T-cell (primary cell): ENCODE results near the gene LAMA3. TPM values are rescaled to one million over a fixed set of nuclear protein-coding genes. Genes with fewer than 3 reads are reported as not detected.

Source experiments
- ATAC-seq, 4 experiments: fragments of 200-7000 bp in 3 of 4; fragments of 150-1000 bp in 1 of 4; cut with Tn5 transposase; replicated peaks in 1 of 4; 1 replicate in 3 of 4; 2 replicates in 1 of 4; pipeline ENCODE4 v1.10.0; 2021; ENCODE audit warnings: moderate library complexity in 3 of 4, mild to moderate bottlenecking in 2 of 4, moderate number of reproducible peaks in 1 of 4
- CTCF ChIA-PET, 2 donors: fragments of 300-600 bp; sonication (Branson Sonifier 250); formaldehyde crosslinking; loops; one replicate each; lab custom pipeline; 2022; ENCODE audit warnings: antibody characterized with exemption in 2 of 2; lab: Charles Lee
- POLR2A ChIA-PET, 2 donors: fragments of 300-600 bp; sonication (Branson Sonifier 250); formaldehyde crosslinking; loops; one replicate each; lab custom pipeline; 2022; ENCODE audit warnings: antibody characterized with exemption in 2 of 2; lab: Charles Lee
- DNase-seq, 35 experiments: peaks; one replicate each; pipeline versions ENCODE4 v3.0.0 to v3.0.0-alpha.2; 2013 to 2023
- H3K27ac ChIP-seq: one replicate; pipeline ENCODE4 v1.5.1; 2013; ENCODE audit warnings: low read length
- H3K27me3 ChIP-seq, 2 experiments: replicated peaks in 1 of 2; 1 replicate in 1 of 2; 2 replicates in 1 of 2; pipeline versions ENCODE4 v1.6.1 to v1.7.0; 2013; ENCODE audit warnings: low read length in 1 of 2, mixed read lengths in 1 of 2; ENCODE audit not compliant: control insufficient read depth in 2 of 2, insufficient read depth in 2 of 2; ENCODE audit errors: extremely low read depth in 1 of 2
- H3K36me3 ChIP-seq, 2 donors: 1 replicate in 1 of 2; 2 replicates in 1 of 2; pipeline versions ENCODE4 v1.6.1 to v1.7.0; 2013; ENCODE audit warnings: low read length in 1 of 2; ENCODE audit not compliant: control insufficient read depth in 2 of 2, insufficient read depth in 1 of 2; ENCODE audit errors: extremely low read depth in 1 of 2
- H3K4me1 ChIP-seq, 2 experiments: 1 replicate in 1 of 2; 2 replicates in 1 of 2; pipeline versions ENCODE4 v1.6.1 to v1.7.0; 2013; ENCODE audit warnings: low read length in 2 of 2, mixed read lengths in 1 of 2; ENCODE audit not compliant: insufficient read depth in 2 of 2, control insufficient read depth in 1 of 2; ENCODE audit errors: extremely low read depth in 1 of 2
- H3K4me3 ChIP-seq, 2 donors: 1 replicate in 1 of 2; 2 replicates in 1 of 2; pipeline versions ENCODE4 v1.5.1 to v1.7.0; 2013; ENCODE audit warnings: mild to moderate bottlenecking in 2 of 2, low read length in 1 of 2, moderate library complexity in 1 of 2; ENCODE audit not compliant: control insufficient read depth in 1 of 2; ENCODE audit errors: extremely low read depth in 1 of 2
- H3K9me3 ChIP-seq: 2 replicates; pipeline ENCODE4 v1.7.0; 2013
- H3K27ac Mint-ChIP-seq, 2 donors: one replicate each; pipeline ENCODE4 v1.8.0; 2020 to 2021; ENCODE audit warnings: mild to moderate bottlenecking in 2 of 2, mixed read lengths in 2 of 2
- H3K27me3 Mint-ChIP-seq, 2 donors: one replicate each; pipeline ENCODE4 v1.8.0; 2021 to 2022; ENCODE audit warnings: mixed read lengths in 2 of 2
- H3K36me3 Mint-ChIP-seq: one replicate; pipeline ENCODE4 v1.8.0; 2021; ENCODE audit warnings: mixed read lengths
- H3K4me1 Mint-ChIP-seq, 3 donors: one replicate each; pipeline ENCODE4 v1.8.0; 2020 to 2022; ENCODE audit warnings: mixed read lengths in 3 of 3, mild to moderate bottlenecking in 1 of 3
- H3K4me3 Mint-ChIP-seq, 3 donors: one replicate each; pipeline ENCODE4 v1.8.0; 2020 to 2022; ENCODE audit warnings: mild to moderate bottlenecking in 3 of 3, mixed read lengths in 3 of 3, moderate library complexity in 3 of 3
- H3K9me3 Mint-ChIP-seq, 3 donors: one replicate each; pipeline ENCODE4 v1.8.0; 2020 to 2022; ENCODE audit warnings: mixed read lengths in 3 of 3
- WGBS: methylation state at CpG from one replicate; pipeline ENCODE4 v1.1.5; 2013; ENCODE audit warnings: missing lambda C conversion rate; ENCODE audit not compliant: insufficient coverage; 5-methylcytosine and 5-hydroxymethylcytosine counted together
- total RNA-seq, 35 experiments: library from RNA in 6 of 35; stranded (reverse) in 6 of 35; fragments of 120-200 nt in 1 of 35; gene quantifications; one replicate each; pipeline versions ENCODE4 v1.2.1 to v1.2.4 and lab custom pipeline; 2013 to 2026

The LAMA3 gene
- total RNA-seq, 5 donors from 2014 or later (not counting 1 experiment from before 2014, with no cell fraction given): 0.20 to 0.44 (median 0.26) TPM; not detected in 2

DNA sequence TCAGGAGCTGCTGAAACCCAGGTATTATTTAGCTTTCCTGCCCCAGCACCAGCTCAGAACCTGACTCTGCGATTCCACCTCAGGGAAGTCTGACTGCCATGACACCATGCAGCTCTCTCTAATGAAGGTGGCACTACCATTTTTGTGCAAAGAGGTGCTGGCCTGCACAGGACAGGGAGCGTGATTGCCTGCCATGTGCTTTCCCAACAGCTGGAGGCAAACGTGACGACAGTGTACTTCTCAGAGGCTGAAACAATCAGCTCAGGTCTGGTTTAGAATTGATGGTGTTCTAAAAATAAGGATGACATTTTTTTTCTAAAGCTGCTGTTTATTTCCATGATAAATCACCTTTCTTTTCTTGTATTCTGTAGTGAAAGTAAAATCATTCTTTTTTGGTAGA is 250.1 kb downstream of the LAMA3 start:
- Histone ChIP-seq H3K4me3 (no peak overlapping the region), H3K27me3 (no peaks in the 10 kb centered on the region), H3K4me1 (peaks cover 47 to 58% of the 10 kb centered on the region in 2 experiments), H3K9me3 (no peaks in the 10 kb centered on the region), H3K36me3 (no peaks in the 10 kb centered on the region), H3K27ac (no peak overlapping the region)
- Mint-ChIP-seq H3K36me3 (no peaks in the 10 kb centered on the region), H3K4me1 (peaks cover 68 to 78% (median 76%) of the 10 kb centered on the region in 3 donors), H3K9me3 (no peaks in the 10 kb centered on the region), H3K4me3 (peak overlapping the region in 1 of 3 donors; percentile 53), H3K27me3 (no peaks in the 10 kb centered on the region), H3K27ac (no peak overlapping the region)
- DNase-seq: no peak
- ChIA-PET CTCF (interaction anchor here in 1 of 2 donors (1.0 to 1.8 kb wide), 2 partner anchors 13 to 21 kb away, joined by 4 read pairs; no protein-coding TSS in a partner anchor), POLR2A (interaction anchor here in 1 of 2 donors (0.6 kb wide), 1 partner anchor 201 kb away, joined by 4 read pairs; no protein-coding TSS in a partner anchor)
- no peak for ATAC-seq
- WGBS: 96% methylated on average over 4 of the region's 4 CpGs

DNA sequence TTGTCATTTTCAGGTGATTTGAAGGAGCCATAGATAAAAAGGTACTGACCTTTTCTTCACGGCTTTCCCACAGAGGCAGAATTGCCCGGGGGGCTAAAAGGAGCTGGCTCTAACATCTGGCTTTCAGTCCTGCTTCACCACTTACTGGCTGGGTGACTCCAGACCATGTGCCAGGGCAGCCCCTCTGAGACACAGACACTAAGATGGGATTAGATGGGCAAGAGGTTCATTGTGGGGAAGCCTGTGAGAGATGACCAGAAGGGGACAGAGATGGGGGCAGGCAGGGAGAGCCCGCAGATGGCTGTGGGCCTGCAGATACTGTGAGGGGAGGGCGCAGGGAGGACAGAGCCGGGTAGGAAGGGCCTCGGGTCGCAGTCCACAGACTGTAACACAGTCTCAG is 250.6 kb downstream of the LAMA3 start:
- Histone ChIP-seq H3K4me1 (peaks cover 42 to 55% of the 10 kb centered on the region in 2 experiments), H3K27ac (no peak overlapping the region), H3K27me3 (no peaks in the 10 kb centered on the region), H3K9me3 (no peaks in the 10 kb centered on the region), H3K4me3 (no peak overlapping the region), H3K36me3 (no peaks in the 10 kb centered on the region)
- H3K36me3 Mint-ChIP-seq: no peaks in the 10 kb centered on the region
- H3K4me1 Mint-ChIP-seq: peaks cover 64 to 78% (median 73%) of the 10 kb centered on the region in 3 donors
- 99% methylated on average over 7 of the region's 7 CpGs for WGBS
- no peaks in the 10 kb centered on the region for H3K9me3 Mint-ChIP-seq
- DNase-seq (no peak), ATAC-seq (no peak)
- no peaks in the 10 kb centered on the region for H3K27me3 Mint-ChIP-seq
- POLR2A ChIA-PET: interaction anchor here (0.6 kb wide), 2 partner anchors 30 to 325 kb away, joined by 3 to 4 read pairs; no protein-coding TSS in a partner anchor
- H3K27ac Mint-ChIP-seq: no peak overlapping the region
- CTCF ChIA-PET: interaction anchor here (1.0 to 1.8 kb wide), 3 partner anchors 13 to 78 kb away, joined by 3 to 4 read pairs (median 4); no protein-coding TSS in a partner anchor
- no peak overlapping the region for H3K4me3 Mint-ChIP-seq

DNA sequence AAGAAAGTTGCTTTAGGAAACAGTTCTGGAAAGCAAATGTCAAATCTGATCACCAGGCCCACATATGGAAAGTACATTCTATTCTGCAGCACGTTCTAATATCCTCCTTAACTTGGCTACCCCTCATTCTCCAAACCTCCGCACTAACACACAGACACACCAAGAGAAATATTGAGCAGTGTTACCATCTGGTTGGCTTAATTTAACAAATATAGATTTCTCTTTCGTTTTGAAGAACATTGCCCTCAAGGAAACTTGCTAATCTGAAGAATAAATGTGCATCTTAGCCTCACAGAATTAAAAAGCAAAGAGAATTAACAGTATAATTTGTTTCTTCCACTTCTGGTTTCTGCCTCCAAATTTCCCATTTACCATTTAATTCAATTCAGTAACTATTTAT is 252.5 kb downstream of the LAMA3 start:
- H3K36me3 Mint-ChIP-seq: no peaks in the 10 kb centered on the region
- H3K36me3 ChIP-seq: peaks cover 0 to 5% of the 10 kb centered on the region in 2 donors
- H3K4me3 ChIP-seq: no peak overlapping the region
- WGBS: 83% methylated on average over 1 of the region's 3 CpGs
- H3K27me3 Mint-ChIP-seq: no peaks in the 10 kb centered on the region
- no peaks in the 10 kb centered on the region for H3K9me3 Mint-ChIP-seq
- no peak overlapping the region for H3K4me3 Mint-ChIP-seq
- H3K27ac Mint-ChIP-seq: peak overlapping the region in 1 of 2 donors; percentile 30
- H3K27me3 ChIP-seq: no peaks in the 10 kb centered on the region
- DNase-seq (no peak), ATAC-seq (no peak)
- peaks cover 27 to 42% of the 10 kb centered on the region in 2 experiments for H3K4me1 ChIP-seq
- POLR2A ChIA-PET: interaction anchor here in 1 of 2 donors (0.7 kb wide), 1 partner anchor 197 kb away, joined by 11 read pairs; no protein-coding TSS in a partner anchor
- H3K9me3 ChIP-seq: no peaks in the 10 kb centered on the region
- peaks cover 47 to 64% (median 60%) of the 10 kb centered on the region in 3 donors for H3K4me1 Mint-ChIP-seq
- CTCF ChIA-PET: no interaction called here
- H3K27ac ChIP-seq: no peak overlapping the region

DNA sequence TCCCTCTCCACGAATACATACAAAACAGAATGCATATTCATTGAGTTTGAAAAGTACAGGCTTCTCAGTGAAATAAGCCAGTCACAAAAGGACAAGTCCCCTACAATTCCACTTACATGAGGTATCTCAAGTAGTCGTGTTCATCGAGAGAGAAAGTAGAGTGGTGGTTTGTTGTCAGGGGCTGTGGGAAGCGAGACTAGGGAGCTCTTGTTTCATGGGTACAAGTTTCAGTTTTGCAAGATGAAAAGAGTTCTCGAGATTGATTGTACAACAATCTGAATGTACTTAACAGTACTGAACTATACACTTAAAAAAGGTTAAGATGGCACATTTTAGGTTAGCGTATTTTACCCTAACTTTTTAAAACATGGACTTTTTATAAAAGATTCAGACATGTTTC is 253.9 kb downstream of the LAMA3 start:
- Histone ChIP-seq H3K4me1 (peaks cover 17 to 29% of the 10 kb centered on the region in 2 experiments), H3K36me3 (peaks cover 0 to 5% of the 10 kb centered on the region in 2 donors), H3K27ac (peak overlapping the region; percentile 45), H3K4me3 (no peak overlapping the region), H3K9me3 (no peaks in the 10 kb centered on the region), H3K27me3 (no peaks in the 10 kb centered on the region)
- no peaks in the 10 kb centered on the region for H3K36me3 Mint-ChIP-seq
- peak overlapping the region; percentile 32 to 73 (median 63) for H3K4me3 Mint-ChIP-seq
- CTCF ChIA-PET: interaction anchor here in 1 of 2 donors (0.7 to 1.0 kb wide), 2 partner anchors 24 to 102 kb away, joined by 3 to 5 read pairs; no protein-coding TSS in a partner anchor
- H3K27ac Mint-ChIP-seq: peak overlapping the region; percentile 80 to 83
- no CpG with 5 or more reads among the region's 6 CpGs for WGBS
- POLR2A ChIA-PET: interaction anchor here in 1 of 2 donors (0.5 to 0.6 kb wide), 2 partner anchors 16 to 28 kb away, joined by 3 to 7 read pairs; no protein-coding TSS in a partner anchor
- H3K27me3 Mint-ChIP-seq: no peaks in the 10 kb centered on the region
- no peaks in the 10 kb centered on the region for H3K9me3 Mint-ChIP-seq
- ATAC-seq (peak; percentile 54 to 83 (median 62)), DNase-seq (peak in 1 of 35 experiments; percentile 33)
- H3K4me1 Mint-ChIP-seq: peaks cover 35 to 51% (median 47%) of the 10 kb centered on the region in 3 donors

DNA sequence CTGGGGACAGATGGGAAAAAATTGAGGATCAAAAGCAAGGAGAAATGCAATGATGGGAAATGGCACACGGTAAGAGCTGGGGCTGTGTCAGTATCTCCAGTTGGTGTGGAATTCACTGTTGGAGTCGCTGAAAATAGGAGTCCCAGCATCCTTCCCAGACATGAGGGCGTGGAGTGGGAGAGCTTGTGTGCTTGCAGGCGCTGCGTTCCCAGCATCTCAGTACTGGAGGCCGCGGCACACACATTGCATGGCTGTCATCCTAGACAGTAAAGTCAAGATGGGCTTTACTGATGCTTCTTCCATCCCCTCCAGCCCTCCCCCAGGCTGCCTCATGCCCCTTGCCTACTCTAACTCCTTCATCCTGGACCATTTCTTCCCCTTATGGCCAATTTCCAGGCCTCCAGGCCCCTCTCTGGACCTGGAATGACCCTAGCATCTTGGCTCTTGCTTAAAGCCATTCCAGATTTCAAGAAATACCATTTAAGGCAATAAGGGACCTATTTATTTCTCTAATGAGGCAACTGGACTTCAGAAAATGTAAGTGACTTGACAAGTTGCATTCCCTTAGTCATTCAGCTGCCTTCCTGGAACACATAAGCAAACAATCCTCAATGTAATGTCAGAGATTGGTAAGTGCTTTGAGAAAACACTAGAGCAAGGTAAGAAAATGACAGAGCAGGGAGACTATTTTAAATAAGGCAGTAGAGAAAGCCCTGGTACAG is 254.8 kb downstream of the LAMA3 start:
- 100% methylated on average over 7 of the region's 7 CpGs for WGBS
- H3K4me1 ChIP-seq: peaks cover 9 to 20% of the 10 kb centered on the region in 2 experiments
- peaks cover 0 to 5% of the 10 kb centered on the region in 2 donors for H3K36me3 ChIP-seq
- no peaks in the 10 kb centered on the region for H3K27me3 Mint-ChIP-seq
- CTCF ChIA-PET: no interaction called here
- no peaks in the 10 kb centered on the region for H3K9me3 ChIP-seq
- no peak for DNase-seq
- no peaks in the 10 kb centered on the region for H3K27me3 ChIP-seq
- no peak overlapping the region for H3K4me3 ChIP-seq
- H3K36me3 Mint-ChIP-seq: no peaks in the 10 kb centered on the region
- no peaks in the 10 kb centered on the region for H3K9me3 Mint-ChIP-seq
- H3K4me1 Mint-ChIP-seq: peaks cover 26 to 42% (median 37%) of the 10 kb centered on the region in 3 donors
- H3K4me3 Mint-ChIP-seq: no peak overlapping the region
- POLR2A ChIA-PET: no interaction called here
- H3K27ac Mint-ChIP-seq: peak overlapping the region; percentile 1 to 43
- no peak overlapping the region for H3K27ac ChIP-seq
- no peak for ATAC-seq

- Mint-ChIP-seq H3K36me3 (no peaks in the 10 kb centered on the region), H3K4me1 (peaks cover 29 to 38% (median 36%) of the 10 kb centered on the region in 3 donors), H3K4me3 (no peak overlapping the region), H3K27me3 (no peaks in the 10 kb centered on the region), H3K27ac (peak overlapping the region in 1 of 2 donors; percentile 10), H3K9me3 (no peaks in the 10 kb centered on the region)
- H3K9me3 ChIP-seq: no peaks in the 10 kb centered on the region
- WGBS: 100% methylated on average over 2 of the region's 7 CpGs
- ChIA-PET CTCF (no interaction called here), POLR2A (no interaction called here)
- no peak overlapping the region for H3K27ac ChIP-seq
- DNase-seq (no peak), ATAC-seq (no peak)
- peaks cover 12 to 18% of the 10 kb centered on the region in 2 experiments for H3K4me1 ChIP-seq
- H3K36me3 ChIP-seq: peaks cover 0 to 5% of the 10 kb centered on the region in 2 donors
- no peaks in the 10 kb centered on the region for H3K27me3 ChIP-seq
- H3K4me3 ChIP-seq: no peak overlapping the region
Measured at GRCh38 chr18:23945416-23946079, 256.3 kb downstream of the LAMA3 start.
